Upper lobe of left lung (tissue), 4 donors: ENCODE data around the gene SAMSN1.

Experiments used
- EP300 ChIP-seq, 4 donors: sonication (generic); formaldehyde crosslinking; IDR thresholded peaks; one replicate each; pipeline ENCODE4 v1.5.1; 2017; ENCODE audit warnings: antibody characterized with exemption in 4 of 4, control low read depth in 2 of 4
- POLR2A ChIP-seq, 4 donors: fragments of 450-650 bp; IDR thresholded peaks; one replicate each; pipeline ENCODE4 v1.5.1; 2016 to 2017; ENCODE audit warnings: antibody characterized with exemption in 4 of 4, mild to moderate bottlenecking in 2 of 4
- TF ChIP-seq, protein P1 (sequence below), 6 experiments: fragments of 450-650 bp in 4 of 6; fragments of 200-600 bp in 2 of 6; sonication (generic) in 2 of 6; IDR thresholded peaks; one replicate each; pipeline ENCODE4 v1.5.1; 2016 to 2019; ENCODE audit warnings: antibody characterized with exemption in 6 of 6

DNA sequence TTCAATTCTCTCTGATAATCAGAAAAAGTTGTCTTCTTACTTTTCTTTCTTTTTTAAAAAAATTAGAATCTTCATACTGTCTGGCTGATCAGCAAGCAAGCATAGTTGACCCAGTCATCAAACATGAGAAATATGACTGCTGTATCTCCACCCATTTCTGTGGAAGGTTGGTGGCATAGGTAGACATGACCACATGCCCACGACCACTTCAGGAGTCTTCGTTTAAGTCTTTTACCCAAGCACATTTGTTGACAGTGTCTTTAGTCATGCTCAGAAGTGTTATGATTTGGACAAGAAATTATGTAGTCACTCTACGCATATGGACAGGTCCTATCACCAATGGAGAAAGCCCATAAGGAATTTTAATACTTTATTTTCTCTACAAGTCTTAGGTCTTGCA, 88.4 kb downstream of the SAMSN1 start:
- TF ChIP-seq, protein P1, sequence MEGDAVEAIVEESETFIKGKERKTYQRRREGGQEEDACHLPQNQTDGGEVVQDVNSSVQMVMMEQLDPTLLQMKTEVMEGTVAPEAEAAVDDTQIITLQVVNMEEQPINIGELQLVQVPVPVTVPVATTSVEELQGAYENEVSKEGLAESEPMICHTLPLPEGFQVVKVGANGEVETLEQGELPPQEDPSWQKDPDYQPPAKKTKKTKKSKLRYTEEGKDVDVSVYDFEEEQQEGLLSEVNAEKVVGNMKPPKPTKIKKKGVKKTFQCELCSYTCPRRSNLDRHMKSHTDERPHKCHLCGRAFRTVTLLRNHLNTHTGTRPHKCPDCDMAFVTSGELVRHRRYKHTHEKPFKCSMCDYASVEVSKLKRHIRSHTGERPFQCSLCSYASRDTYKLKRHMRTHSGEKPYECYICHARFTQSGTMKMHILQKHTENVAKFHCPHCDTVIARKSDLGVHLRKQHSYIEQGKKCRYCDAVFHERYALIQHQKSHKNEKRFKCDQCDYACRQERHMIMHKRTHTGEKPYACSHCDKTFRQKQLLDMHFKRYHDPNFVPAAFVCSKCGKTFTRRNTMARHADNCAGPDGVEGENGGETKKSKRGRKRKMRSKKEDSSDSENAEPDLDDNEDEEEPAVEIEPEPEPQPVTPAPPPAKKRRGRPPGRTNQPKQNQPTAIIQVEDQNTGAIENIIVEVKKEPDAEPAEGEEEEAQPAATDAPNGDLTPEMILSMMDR (IDR thresholded peaks at IDR 0.05) = no peak
- TF ChIP-seq EP300 (IDR thresholded peaks at IDR 0.05) (no peak), POLR2A (IDR thresholded peaks at IDR 0.05) (no peak)
